HG02840 (cell line): ENCODE data around the gene LYRM2.
A peak's percentile ranks its signal among the peaks of the same experiment; 100 is the strongest.
"Not testable (repeated sequence)": the region's sequence is repeated elsewhere in the genome, so short reads cannot be mapped to it uniquely, and the experiment has no call there.

ENCODE experiments used
- ATAC-seq: cut with Tn5 transposase; IDR thresholded peaks from one replicate; pipeline ENCODE4 v1.9.1; 2021; ENCODE audit warnings: mild to moderate bottlenecking, moderate library complexity, moderate number of reproducible peaks; ENCODE audit not compliant: unreplicated experiment, low FRiP score

The LYRM2 gene

GRCh38 chr6:89650579-89650978 is 12.0 kb upstream of the LYRM2 start:
- no peak for ATAC-seq

DNA sequence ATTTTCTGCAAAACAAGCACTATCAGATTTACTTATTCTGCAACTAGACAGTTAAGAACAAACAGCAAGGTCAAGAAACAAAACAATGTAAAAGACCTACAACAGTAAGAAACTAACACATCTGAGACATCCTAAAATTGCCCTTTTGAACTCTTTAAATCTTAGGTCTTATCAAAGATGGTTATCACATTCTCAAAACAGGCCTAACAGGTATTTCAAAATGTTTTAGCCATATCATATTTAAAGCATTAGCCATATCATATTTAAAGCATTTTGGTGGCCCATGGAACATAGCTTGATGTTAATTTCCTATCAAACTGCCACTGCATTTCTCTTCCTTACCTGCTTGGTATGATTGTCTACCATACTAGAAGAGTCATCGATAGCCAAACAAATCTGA is 11.1 kb upstream of the LYRM2 start:
- ATAC-seq: no peak

DNA sequence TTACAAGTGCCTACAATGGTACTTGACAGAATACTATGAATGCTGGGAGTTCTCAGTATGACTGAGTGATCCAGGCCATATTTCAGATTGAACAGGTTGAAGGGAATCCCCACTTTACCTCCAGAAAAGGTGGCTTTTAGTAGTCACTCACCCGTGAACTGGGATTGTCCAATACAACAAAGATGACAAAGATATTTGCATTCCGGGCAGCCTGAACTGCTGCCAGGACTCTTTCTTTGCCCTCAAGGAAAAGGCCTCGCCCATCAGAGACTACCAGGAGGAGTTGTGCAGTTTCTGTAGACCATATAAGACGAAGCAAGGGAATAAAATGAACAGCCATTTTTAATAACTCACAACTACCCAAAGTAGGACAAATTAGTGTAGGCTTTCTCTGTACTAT is 6.3 kb upstream of the LYRM2 start:
- ATAC-seq: no peak

- ATAC-seq: no peak
These were observed 4.9 kb upstream of the LYRM2 start for GRCh38 chr6:89643406-89643805.

DNA sequence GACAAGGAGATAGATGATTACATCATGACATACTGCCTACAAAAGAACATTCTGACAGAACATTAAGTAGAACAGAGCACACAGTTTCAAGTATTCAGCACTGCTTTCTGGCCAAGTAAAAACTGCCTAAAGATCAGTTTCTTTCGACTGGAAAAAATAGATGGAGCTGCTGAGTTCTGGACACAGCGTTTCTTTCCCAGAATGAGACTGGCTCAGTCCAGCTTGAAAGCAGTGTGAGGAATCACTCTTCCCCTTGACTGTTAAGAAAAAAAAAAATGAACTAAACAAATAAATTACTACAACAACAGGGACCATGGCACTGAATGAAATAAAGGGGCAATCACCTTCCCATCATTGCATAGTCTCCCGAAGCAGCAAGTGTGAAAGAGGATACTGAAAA is 4.4 kb upstream of the LYRM2 start:
- ATAC-seq: no peak

GRCh38 chr6:89641581-89641980 is 3.0 kb upstream of the LYRM2 start:
- not testable (repeated sequence) for ATAC-seq

DNA sequence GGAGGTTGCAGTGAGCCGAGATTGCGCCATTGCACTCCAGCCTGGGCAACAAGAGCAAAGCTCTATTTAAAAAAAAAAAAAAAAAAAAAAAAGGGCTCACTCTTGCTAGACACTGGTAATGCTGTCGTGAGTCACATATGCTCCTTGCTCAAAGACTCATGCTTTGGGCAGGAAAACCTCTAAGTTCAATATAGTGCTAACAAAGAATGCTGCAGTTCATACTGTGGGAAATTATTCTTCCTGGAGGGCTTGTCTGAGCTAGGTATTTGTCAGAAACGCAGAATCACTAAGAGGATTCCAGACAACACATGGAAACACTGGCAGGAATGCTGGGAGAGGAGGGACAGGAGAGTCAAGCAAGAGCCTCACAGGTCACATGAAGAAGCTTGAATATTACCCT is 2.3 kb upstream of the LYRM2 start:
- ATAC-seq: no peak

GRCh38 chr6:89637960-89638319 is 607 bp downstream of the LYRM2 start:
- peak; percentile 5 for ATAC-seq

DNA sequence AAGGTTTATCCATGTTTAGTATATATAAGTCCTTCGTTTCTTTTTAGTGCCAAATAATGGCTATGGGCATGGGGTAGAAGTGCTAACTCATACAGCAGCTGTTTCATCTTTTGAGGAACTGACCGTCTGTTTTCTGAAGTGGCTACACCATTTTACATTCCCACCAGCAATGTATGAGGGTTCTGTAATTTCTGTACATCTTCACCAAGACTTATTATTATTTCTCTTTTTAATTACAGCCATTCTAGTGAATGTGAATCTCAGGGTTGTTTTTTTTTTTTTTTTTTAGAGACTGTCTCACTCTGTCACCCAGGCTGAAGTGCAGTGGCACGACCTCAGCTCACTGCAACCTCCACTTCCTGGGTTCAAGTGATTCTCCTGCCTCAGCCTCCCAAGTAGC is 2.1 kb downstream of the LYRM2 start:
- ATAC-seq: not testable (repeated sequence)

DNA sequence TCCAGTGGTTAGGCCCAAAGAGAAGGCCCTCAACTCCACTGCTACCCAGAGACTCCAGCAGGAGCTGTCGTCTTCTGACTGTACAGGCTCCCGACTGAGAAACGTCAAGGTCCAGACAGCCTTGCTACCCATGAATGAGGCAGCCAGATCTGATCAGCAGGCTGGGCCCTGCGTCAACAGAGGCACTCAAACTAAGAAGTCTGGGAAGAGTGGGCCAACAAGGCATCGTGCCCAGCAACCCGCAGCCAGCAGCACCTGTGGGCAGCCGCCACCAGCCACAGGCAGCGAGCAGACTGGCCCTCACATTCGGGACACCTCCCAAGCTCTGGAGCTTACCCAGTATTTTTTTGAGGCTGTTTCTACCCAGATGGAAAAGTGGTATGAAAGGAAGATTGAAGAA is 8.1 kb downstream of the LYRM2 start:
- no peak for ATAC-seq

DNA sequence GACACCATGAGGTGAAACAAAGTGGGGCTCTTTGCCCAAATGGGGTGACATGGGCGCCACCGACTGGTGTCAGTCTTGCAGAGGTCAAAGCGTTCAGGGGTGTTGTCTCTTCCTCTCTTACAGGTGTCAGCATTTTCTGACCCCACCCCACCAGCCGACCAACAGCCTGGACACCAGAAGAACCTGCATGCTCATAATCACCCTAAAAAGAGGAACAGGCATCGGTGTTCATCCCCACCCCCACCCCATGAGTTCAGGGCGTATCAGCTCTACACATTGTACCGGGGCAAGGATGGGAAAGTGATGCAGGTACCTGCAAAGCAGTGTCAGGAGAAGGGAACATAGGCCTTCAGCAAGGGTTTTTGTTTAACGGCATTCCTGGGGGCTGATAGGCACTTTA is 14.8 kb downstream of the LYRM2 start:
- ATAC-seq: no peak

- ATAC-seq: no peak
These were observed 19.0 kb downstream of the LYRM2 start for GRCh38 chr6:89619567-89619966.

DNA sequence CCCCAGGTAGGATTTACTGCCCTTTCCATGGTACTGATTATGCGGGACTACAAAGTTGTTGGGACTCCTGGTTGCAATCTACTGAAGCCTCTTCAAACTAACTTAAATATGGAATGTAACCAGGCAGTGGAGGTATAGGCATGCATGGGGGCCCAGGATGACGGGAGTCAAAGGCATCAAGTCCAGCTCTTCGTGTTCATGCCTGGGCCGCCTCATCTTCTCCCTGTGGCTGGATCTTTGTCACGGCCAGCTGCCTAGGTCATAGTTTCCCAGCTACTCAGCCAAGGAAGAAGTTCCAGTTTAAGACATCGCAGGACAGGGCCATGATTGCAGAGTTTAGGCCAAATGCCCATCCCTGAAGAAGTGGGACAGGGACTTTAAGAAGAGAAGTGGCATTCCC is 20.5 kb downstream of the LYRM2 start:
- ATAC-seq: no peak

GRCh38 chr6:89616531-89616930 is 22.0 kb downstream of the LYRM2 start:
- ATAC-seq: no peak

GRCh38 chr6:89615882-89616281 is 22.7 kb downstream of the LYRM2 start:
- no peak for ATAC-seq

GRCh38 chr6:89613790-89614189 is 24.8 kb downstream of the LYRM2 start:
- no peak for ATAC-seq

GRCh38 chr6:89612121-89612520 is 26.4 kb downstream of the LYRM2 start:
- no peak for ATAC-seq

DNA sequence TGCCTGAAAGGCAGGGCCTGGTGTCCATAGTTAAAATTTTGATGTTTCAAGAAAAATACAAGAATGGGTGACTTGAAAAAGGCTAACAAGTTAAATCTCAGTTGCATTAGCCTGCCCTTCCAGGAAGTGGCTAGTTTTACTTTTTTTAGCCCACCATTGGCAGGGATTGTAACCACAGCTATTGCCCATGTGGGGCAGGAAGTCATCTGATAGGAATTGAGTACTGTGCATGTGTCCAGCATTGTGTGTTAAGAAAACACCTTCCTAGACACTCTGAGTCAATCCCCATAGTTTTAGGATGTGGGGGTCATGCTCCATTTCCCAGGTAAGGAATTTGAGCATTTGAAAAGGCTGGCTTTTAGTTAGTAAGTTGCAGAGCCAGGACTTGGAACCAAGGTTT is 26.9 kb downstream of the LYRM2 start:
- no peak for ATAC-seq

DNA sequence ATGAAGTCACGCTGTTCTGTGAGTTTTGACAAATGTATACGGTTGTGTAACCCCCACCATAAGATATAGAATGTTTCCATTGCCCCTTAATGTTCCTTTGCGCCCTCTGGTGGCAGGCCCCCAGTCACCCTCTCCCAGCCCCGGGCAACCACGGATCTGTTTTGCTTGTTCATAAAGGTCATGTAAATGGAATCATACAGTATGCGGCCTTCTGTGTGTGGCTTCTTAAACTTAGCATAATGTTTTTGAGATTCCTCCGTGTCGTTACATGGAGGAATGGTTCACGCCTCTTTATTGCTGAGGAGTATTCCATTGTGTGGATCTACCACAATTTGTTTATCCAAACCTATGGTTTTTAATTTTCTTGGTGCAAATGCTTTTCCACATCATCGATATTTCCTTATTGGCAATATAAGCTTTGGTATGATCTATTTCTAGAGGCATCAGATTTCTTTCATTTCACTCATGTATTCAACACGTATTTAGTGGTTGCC is 28.4 kb downstream of the LYRM2 start:
- ATAC-seq: no peak

- no peak for ATAC-seq
These were observed 32.7 kb downstream of the LYRM2 start for GRCh38 chr6:89605861-89606260.

GRCh38 chr6:89604653-89605052 is 33.9 kb downstream of the LYRM2 start:
- no peak for ATAC-seq

DNA sequence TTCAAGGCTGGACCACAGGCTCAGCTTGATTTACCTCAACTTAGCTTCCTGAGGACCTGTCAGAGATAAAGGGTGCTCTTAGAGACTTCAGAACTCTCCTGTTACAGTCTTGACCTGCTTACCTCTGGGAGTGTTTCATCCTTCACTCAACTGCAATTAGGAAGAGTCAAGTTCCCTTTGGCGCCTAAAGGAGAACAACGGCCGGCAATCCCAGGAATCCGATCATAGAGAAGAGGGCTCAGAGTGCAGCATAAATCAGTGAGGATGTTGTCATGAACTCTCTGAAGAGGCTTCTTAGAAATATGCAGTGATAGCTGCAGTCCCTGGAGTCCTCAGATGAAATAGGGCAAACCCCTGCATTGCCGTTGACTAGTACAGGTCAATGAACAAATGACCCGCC is 36.4 kb downstream of the LYRM2 start:
- no peak for ATAC-seq

GRCh38 chr6:89599727-89600126 is 38.8 kb downstream of the LYRM2 start:
- ATAC-seq: no peak
